HepG2 (cell line): Measurements from ENCODE around the gene ABCA13. TPM values are rescaled to one million over a fixed set of nuclear protein-coding genes. Genes with fewer than 3 reads are reported as not detected.

ENCODE experiments used
- ATAC-seq: fragments of 200-7000 bp; cut with Tn5 transposase; 3 replicates; pipeline ENCODE4 v1.9.1; 2020; ENCODE audit warnings: mild to moderate bottlenecking, moderate library complexity
- BruUV-seq: library from RNA; stranded (reverse); fragments of 400-500 nt; replicated peaks from 2 replicates; lab custom pipeline; 2021; lab: Mats Ljungman, UMichigan
- CTCF ChIA-PET: fragments of 300-600 bp; formaldehyde crosslinking; extraction: SDS; loops from one replicate; lab custom pipeline; 2021; ENCODE audit warnings: low total read pairs, inconsistent platforms, low intra/inter-chr PET ratio; lab: Yijun Ruan, JAX
- POLR2A ChIA-PET: fragments of 350-600 bp; sonication (Branson Sonifier 250); formaldehyde crosslinking; loops from one replicate; lab custom pipeline; 2020; ENCODE audit warnings: antibody characterized with exemption, inconsistent platforms; lab: Yijun Ruan, JAX
- DNase-seq: peaks from one replicate; pipeline ENCODE4 v3.0.0-alpha.2; 2015; ENCODE audit warnings: low spot score
- FAIRE-seq: peaks from 3 replicates; lab custom pipeline; 2011; peaks lifted over from hg19 to GRCh38; lab: Jason Lieb, UNC
- H2AFZ ChIP-seq: one replicate; pipeline ENCODE4 v1.6.1; 2011; ENCODE audit warnings: low read length, inconsistent platforms
- H3K27ac ChIP-seq: fragments of 300-600 bp; 3 replicates; pipeline ENCODE4 v1.8.0; 2011; ENCODE audit warnings: mixed run types, mild to moderate bottlenecking, mixed read lengths, low read length, inconsistent platforms; ENCODE audit not compliant: insufficient read depth; ENCODE audit errors: extremely low read length
- H3K27me3 ChIP-seq, 2 experiments: fragments of 200-600 bp in 1 of 2; 2 replicates in 1 of 2; 3 replicates in 1 of 2; pipeline versions ENCODE4 v1.6.0 to v1.8.0; 2011; ENCODE audit warnings: low read length in 2 of 2, mild to moderate bottlenecking in 2 of 2, moderate library complexity in 2 of 2, inconsistent platforms in 1 of 2; ENCODE audit not compliant: insufficient read depth in 2 of 2, control insufficient read depth in 1 of 2
- H3K36me3 ChIP-seq, 2 experiments: fragments of 200-600 bp in 1 of 2; replicated peaks in 1 of 2; 2 replicates in 1 of 2; 3 replicates in 1 of 2; pipeline versions ENCODE4 v1.5.1 to v1.8.0; 2011; ENCODE audit warnings: low read length in 2 of 2, inconsistent platforms in 1 of 2; ENCODE audit not compliant: insufficient read depth in 2 of 2, control insufficient read depth in 1 of 2
- H3K4me1 ChIP-seq: 2 replicates; pipeline ENCODE4 v1.5.1; 2012; ENCODE audit warnings: low read length, inconsistent platforms; ENCODE audit not compliant: insufficient read depth
- H3K4me2 ChIP-seq: 2 replicates; pipeline ENCODE4 v1.6.0; 2011; ENCODE audit warnings: low read depth, low read length, inconsistent platforms
- H3K4me3 ChIP-seq, 3 experiments: fragments of 200-600 bp in 1 of 3; sonication (generic), shearing (Covaris generic) in 1 of 3; replicated peaks in 1 of 3; 2 replicates each; pipeline ENCODE4 v1.5.1; 2011 to 2016; ENCODE audit warnings: low read length in 3 of 3, inconsistent platforms in 2 of 3, low read depth in 2 of 3, mild to moderate bottlenecking in 2 of 3, control low read depth in 1 of 3, mixed read lengths in 1 of 3; ENCODE audit not compliant: insufficient read depth in 1 of 3
- H3K79me2 ChIP-seq: one replicate; pipeline ENCODE4 v1.6.1; 2011; ENCODE audit warnings: low read length, inconsistent platforms; ENCODE audit not compliant: insufficient read depth
- H3K9ac ChIP-seq: 2 replicates; pipeline ENCODE4 v1.6.0; 2011; ENCODE audit warnings: mild to moderate bottlenecking, low read depth, low read length, inconsistent platforms; ENCODE audit not compliant: insufficient read depth
- H3K9me3 ChIP-seq: 2 replicates; pipeline ENCODE4 v1.5.1; 2012; ENCODE audit warnings: mild to moderate bottlenecking, low read length
- H4K20me1 ChIP-seq: 2 replicates; pipeline ENCODE4 v1.6.0; 2011; ENCODE audit warnings: inconsistent platforms, mild to moderate bottlenecking, low read length, moderate library complexity; ENCODE audit not compliant: insufficient read depth
- EHMT2 ChIP-seq: fragments of 200-600 bp; sonication (generic); IDR thresholded peaks from 2 replicates; pipeline ENCODE4 v1.7.0; 2017; ENCODE audit warnings: antibody characterized with exemption, low read depth, low read length, borderline replicate concordance
- ETS1 ChIP-seq: sonication (generic); formaldehyde crosslinking; IDR thresholded peaks from 2 replicates; pipeline ENCODE4 v1.4.0; 2020; ENCODE audit warnings: missing genetic modification reagents
- GZF1 ChIP-seq: sonication (generic); formaldehyde crosslinking; IDR thresholded peaks from 2 replicates; pipeline ENCODE4 v1.5.1; 2020; ENCODE audit warnings: mild to moderate bottlenecking, missing genetic modification reagents
- HIC2 ChIP-seq: sonication (generic); formaldehyde crosslinking; IDR thresholded peaks from 2 replicates; pipeline ENCODE4 v1.9.0; 2022; ENCODE audit warnings: low read depth, missing genetic modification reagents
- NFYB ChIP-seq: sonication (generic); formaldehyde crosslinking; IDR thresholded peaks from 2 replicates; pipeline ENCODE4 v1.4.0; 2020; ENCODE audit warnings: missing genetic modification reagents
- RFX3 ChIP-seq: IDR thresholded peaks from 2 replicates; pipeline ENCODE4 v1.6.1; 2016; ENCODE audit warnings: missing biosample characterization, missing genetic modification reagents
- WIZ ChIP-seq: sonication (generic); formaldehyde crosslinking; IDR thresholded peaks from 2 replicates; pipeline ENCODE4 v1.5.1; 2020; ENCODE audit warnings: mild to moderate bottlenecking, missing genetic modification reagents
- ZFP1 ChIP-seq: IDR thresholded peaks from 2 replicates; pipeline ENCODE4 v1.6.1; 2016
- ZNF558 ChIP-seq: sonication (generic); formaldehyde crosslinking; IDR thresholded peaks from 2 replicates; pipeline ENCODE4 v1.9.0; 2022; ENCODE audit warnings: mild to moderate bottlenecking, missing genetic modification reagents, borderline replicate concordance
- ZSCAN20 ChIP-seq: sonication (generic); formaldehyde crosslinking; IDR thresholded peaks from 2 replicates; pipeline ENCODE4 v1.4.0; 2020; ENCODE audit warnings: missing genetic modification reagents, mild to moderate bottlenecking, borderline replicate concordance
- ZSCAN22 ChIP-seq: sonication (generic); formaldehyde crosslinking; IDR thresholded peaks from 2 replicates; pipeline ENCODE4 v1.4.0; 2020; ENCODE audit warnings: mild to moderate bottlenecking, missing genetic modification reagents
- WGBS: methylation state at CpG from one replicate; pipeline ENCODE4 v1.1.6; 2017; ENCODE audit warnings: low lambda C conversion rate; 5-methylcytosine and 5-hydroxymethylcytosine counted together
- in situ Hi-C: cut with HindIII; loops from 2 replicates; pipeline ENCODE4 v1.10.0; 2017; ENCODE audit warnings: low pct_unique_long_range_greater_than_20kb; ENCODE audit not compliant: extremely low pct_ligation_motif_present
- intact Hi-C: fragments of 100-400 bp; cut with micrococcal nuclease; formaldehyde crosslinking; loops from one replicate; pipeline ENCODE4 v1.10.0; 2022; ENCODE audit not compliant: unreplicated experiment
- polyA plus RNA-seq, 8 experiments: library from polyadenylated mRNA; depleted of rRNA in 3 of 8; stranded (reverse) in 7 of 8; unstranded in 1 of 8; fragments of >200 nt; fragmentation: Illumina TruSeq in 4 of 8; extraction: Trizol in 4 of 8; gene quantifications; 2 replicates each; pipeline versions ENCODE4 v1.2.1 to v1.2.3, GENCODE V29; 2011 to 2016; ENCODE audit warnings: low read depth in 4 of 8, missing spikeins in 1 of 8, mixed read lengths in 1 of 8; ENCODE audit not compliant: insufficient read depth in 1 of 8
- total RNA-seq, 5 experiments: library from RNA; depleted of rRNA; stranded (reverse); fragments of >200 nt; fragmentation: Illumina TruSeq; extraction: Trizol; gene quantifications; 2 replicates each; pipeline ENCODE4 v1.2.3, GENCODE V29; 2016; ENCODE audit warnings: low read depth in 1 of 5
- TF ChIP-seq, protein P1 (sequence below): sonication (generic); formaldehyde crosslinking; IDR thresholded peaks from 2 replicates; pipeline ENCODE4 v1.4.0; 2020; ENCODE audit warnings: mild to moderate bottlenecking, missing genetic modification reagents
- TF ChIP-seq, protein P2 (sequence below): sonication (generic); formaldehyde crosslinking; IDR thresholded peaks from 2 replicates; pipeline ENCODE4 v1.8.0; 2022; ENCODE audit warnings: mild to moderate bottlenecking, missing genetic modification reagents, moderate library complexity

The ABCA13 gene
- total and polyA plus RNA-seq, 2 of the 13 experiments (the other 11 are each of a cell fraction or from before 2014, with no cell fraction given) = 0.03 TPM; not detected in 1

DNA sequence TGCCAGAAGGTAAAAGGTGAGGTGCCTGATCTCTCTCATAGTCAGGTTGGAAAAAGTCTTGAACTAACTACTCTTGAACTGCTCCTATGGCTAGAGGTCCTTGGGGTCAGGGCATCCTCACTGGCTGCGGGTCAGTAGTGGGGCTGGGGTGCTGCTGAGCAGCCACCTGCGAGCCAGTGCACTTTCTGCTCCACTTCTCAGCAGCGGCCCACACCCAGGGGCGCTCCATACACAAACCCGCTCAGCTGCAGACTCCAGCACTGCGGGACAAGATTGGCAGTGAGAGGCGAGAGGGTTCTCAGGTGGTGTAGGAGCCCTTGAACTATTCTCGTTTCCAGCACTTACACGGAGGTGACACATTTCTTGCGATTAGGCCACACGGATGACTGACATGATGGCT is 6.0 kb downstream of the ABCA13 start:
- Histone ChIP-seq H3K27me3 (peaks cover 0 to 14% of the 10 kb centered on the region in 2 experiments; a peak in 2 of 5 replicates), H3K9ac (no peak overlapping the region), H4K20me1 (no peaks in the 10 kb centered on the region), H3K4me1 (no peaks in the 10 kb centered on the region), H3K79me2 (no peaks in the 10 kb centered on the region), H3K4me3 (no peak overlapping the region), H3K36me3 (no peaks in the 10 kb centered on the region), H3K9me3 (no peaks in the 10 kb centered on the region), H3K27ac (no peak overlapping the region), H2AFZ (no peak overlapping the region), H3K4me2 (no peak overlapping the region)
- 50% methylated on average over 2 of the region's 11 CpGs for WGBS
- FAIRE-seq (no peak), ATAC-seq (no peak), DNase-seq (no peak)
- intact Hi-C loops (no loop called here), in situ Hi-C loops (no loop called here)
- TF ChIP-seq WIZ (no peak), RFX3 (CRISPR knock-in tag) (no peak), ZSCAN20 (CRISPR knock-in tag) (no peak), ETS1 (CRISPR knock-in tag) (no peak), NFYB (CRISPR knock-in tag) (no peak), GZF1 (CRISPR knock-in tag) (no peak), ZSCAN22 (CRISPR knock-in tag) (no peak), ZFP1 (no peak), ZNF558 (no peak), HIC2 (CRISPR knock-in tag) (no peak), EHMT2 (no peak)
- TF ChIP-seq, protein P1, sequence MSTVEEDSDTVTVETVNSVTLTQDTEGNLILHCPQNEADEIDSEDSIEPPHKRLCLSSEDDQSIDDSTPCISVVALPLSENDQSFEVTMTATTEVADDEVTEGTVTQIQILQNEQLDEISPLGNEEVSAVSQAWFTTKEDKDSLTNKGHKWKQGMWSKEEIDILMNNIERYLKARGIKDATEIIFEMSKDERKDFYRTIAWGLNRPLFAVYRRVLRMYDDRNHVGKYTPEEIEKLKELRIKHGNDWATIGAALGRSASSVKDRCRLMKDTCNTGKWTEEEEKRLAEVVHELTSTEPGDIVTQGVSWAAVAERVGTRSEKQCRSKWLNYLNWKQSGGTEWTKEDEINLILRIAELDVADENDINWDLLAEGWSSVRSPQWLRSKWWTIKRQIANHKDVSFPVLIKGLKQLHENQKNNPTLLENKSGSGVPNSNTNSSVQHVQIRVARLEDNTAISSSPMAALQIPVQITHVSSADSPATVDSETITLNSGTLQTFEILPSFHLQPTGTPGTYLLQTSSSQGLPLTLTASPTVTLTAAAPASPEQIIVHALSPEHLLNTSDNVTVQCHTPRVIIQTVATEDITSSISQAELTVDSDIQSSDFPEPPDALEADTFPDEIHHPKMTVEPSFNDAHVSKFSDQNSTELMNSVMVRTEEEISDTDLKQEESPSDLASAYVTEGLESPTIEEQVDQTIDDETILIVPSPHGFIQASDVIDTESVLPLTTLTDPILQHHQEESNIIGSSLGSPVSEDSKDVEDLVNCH (CRISPR knock-in tag) = no peak
- TF ChIP-seq, protein P2, sequence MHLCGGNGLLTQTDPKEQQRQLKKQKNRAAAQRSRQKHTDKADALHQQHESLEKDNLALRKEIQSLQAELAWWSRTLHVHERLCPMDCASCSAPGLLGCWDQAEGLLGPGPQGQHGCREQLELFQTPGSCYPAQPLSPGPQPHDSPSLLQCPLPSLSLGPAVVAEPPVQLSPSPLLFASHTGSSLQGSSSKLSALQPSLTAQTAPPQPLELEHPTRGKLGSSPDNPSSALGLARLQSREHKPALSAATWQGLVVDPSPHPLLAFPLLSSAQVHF (CRISPR knock-in tag) = no peak
- ChIA-PET POLR2A (no interaction called here), CTCF (no interaction called here)
- BruUV-seq = no TSS peak
